ENCODE results near the gene BAHCC1. TPM values are rescaled to one million over a fixed set of nuclear protein-coding genes. Genes with fewer than 3 reads are reported as not detected.

The BAHCC1 gene
- total and polyA plus RNA-seq, 9 of the 15 experiments (the other 6 are each of a cell fraction or from before 2014, with no cell fraction given): 0.14 to 26.9 (median 5.0) TPM

GRCh38 chr17:81503619-81504018 lies 108.4 kb downstream of the BAHCC1 start:
- H3K4me3 ChIP-seq: no peak overlapping the region
- no TSS peak for BruUV-seq (replicated peaks)
- H4K20me1 ChIP-seq (replicated peaks; ENCODE audit: control insufficient read depth, insufficient read depth, low read length): 0 out of 2 replicates have a peak, but pooled peaks cover 1% of the 10 kb centered on the region
- no peak overlapping the region for H3K9ac ChIP-seq (ENCODE audit: insufficient read depth in 1 of 2, low read depth in 2 of 2, low read length in 2 of 2)
- no peak for DNase-seq (ENCODE audit: extremely low read depth in 1 of 4, low spot score in 3 of 4)
- H3K27ac ChIP-seq (ENCODE audit: extremely low read depth, low read depth, low read length): no peak overlapping the region
- H3K36me3 ChIP-seq (ENCODE audit: control insufficient read depth, insufficient read depth, low read length): no peaks in the 10 kb centered on the region
- no peak overlapping the region for H2AFZ ChIP-seq (ENCODE audit: low read depth, low read length)
- ATAC-seq: no peak
- FAIRE-seq: no peak
- ChIA-PET POLR2A (interaction anchor here (6.4 kb wide), 1 partner anchor 11 kb away, joined by 46 read pairs; no protein-coding TSS in a partner anchor), CTCF (ENCODE audit: low intra/inter-chr PET ratio) (no interaction called here)
- H3K9me1 ChIP-seq (ENCODE audit: control insufficient read depth, insufficient read depth, low read length): no peaks in the 10 kb centered on the region
- in situ Hi-C loops (cut with MboI) (no loop called here), intact Hi-C loops (cut with micrococcal nuclease) (no loop called here)
- peaks cover 10 to 24% of the 10 kb centered on the region in 2 experiments; a peak in 3 of 5 replicates for H3K27me3 ChIP-seq (ENCODE audit: control insufficient read depth in 2 of 2, insufficient read depth in 2 of 2, low read length in 2 of 2)
- H3K79me2 ChIP-seq (ENCODE audit: control insufficient read depth, insufficient read depth, low read length): no peaks in the 10 kb centered on the region
- no peak overlapping the region for H3K4me2 ChIP-seq (ENCODE audit: insufficient read depth, low read length)
- H3K4me1 ChIP-seq (replicated peaks in 1 of 2; ENCODE audit: control insufficient read depth in 2 of 2, insufficient read depth in 2 of 2, low read length in 2 of 2): peaks cover 0 to 12% of the 10 kb centered on the region in 2 experiments; a peak in 2 of 5 replicates
- no peaks in the 10 kb centered on the region for H3K9me3 ChIP-seq (replicated peaks; ENCODE audit: control insufficient read depth, insufficient read depth, low read depth, low read length)
- TF ChIP-seq SMAD1 (IDR thresholded peaks at IDR 0.05; ENCODE audit: low read depth, low read length, partially characterized antibody) (no peak), KLF16 (IDR thresholded peaks at IDR 0.05) (no peak), HNRNPL (IDR thresholded peaks at IDR 0.05; ENCODE audit: low read depth, low read length) (no peak), SMARCE1 (IDR thresholded peaks at IDR 0.05) (no peak), ZNF165 (CRISPR knock-in tag; IDR thresholded peaks at IDR 0.05; ENCODE audit: borderline replicate concordance) (no peak), TEAD2 (tag; IDR thresholded peaks at IDR 0.05) (no peak), PCBP2 (IDR thresholded peaks at IDR 0.05; ENCODE audit: low read depth, low read length, poor library complexity, severe bottlenecking) (no peak), ZNF436 (CRISPR knock-in tag; IDR thresholded peaks at IDR 0.05) (no peak), ZC3H11A (IDR thresholded peaks at IDR 0.05; ENCODE audit: low read depth, low read length) (no peak), RBM17 (IDR thresholded peaks at IDR 0.05; ENCODE audit: borderline replicate concordance, low read depth, low read length) (no peak), NR2C2 (CRISPR knock-in tag; IDR thresholded peaks at IDR 0.05) (no peak), NR2C2 (tag; IDR thresholded peaks at IDR 0.05) (no peak), ZBTB11 (CRISPR knock-in tag; IDR thresholded peaks at IDR 0.05) (no peak), NFIX (CRISPR knock-in tag; IDR thresholded peaks at IDR 0.05; ENCODE audit: low read depth) (no peak), KLF6 (CRISPR knock-in tag; IDR thresholded peaks at IDR 0.05; ENCODE audit: borderline replicate concordance) (no peak), ZBTB33 (CRISPR knock-in tag; IDR thresholded peaks at IDR 0.05) (no peak), ZSCAN32 (CRISPR knock-in tag; IDR thresholded peaks at IDR 0.05) (no peak)
